ENCODE measurements around the gene UNC5C. TPM values are rescaled to one million over a fixed set of nuclear protein-coding genes. Genes with fewer than 3 reads are reported as not detected.

Gene UNC5C
- total RNA-seq, 1 experiment from 2014 or later = 1.0 TPM

GRCh38 chr4:95381843-95382580 lies 166.8 kb downstream of the UNC5C start:
- CTCF ChIA-PET = interaction anchor here (0.9 to 1.1 kb wide), 2 partner anchors 19 to 226 kb away, joined by 3 read pairs; no protein-coding TSS in a partner anchor
- peak; percentile 72 for ATAC-seq
- Mint-ChIP-seq H3K4me1 (peaks cover 6% of the 10 kb centered on the region), H3K4me3 (no peak overlapping the region), H3K27me3 (ENCODE audit: low read depth) (peaks cover 99% of the 10 kb centered on the region), H3K27ac (no peak overlapping the region), H3K9me3 (no peaks in the 10 kb centered on the region), H3K36me3 (no peaks in the 10 kb centered on the region)
- POLR2A ChIA-PET = no interaction called here
- TF ChIP-seq ZSCAN18 (CRISPR knock-in tag; IDR thresholded peaks at IDR 0.05) (no peak), TCF7 (CRISPR knock-in tag; IDR thresholded peaks at IDR 0.05; ENCODE audit: low read depth) (no peak), ATF6 (CRISPR knock-in tag; IDR thresholded peaks at IDR 0.05) (no peak), ZNF219 (CRISPR knock-in tag; IDR thresholded peaks at IDR 0.05; ENCODE audit: borderline replicate concordance) (no peak), ARID4B (CRISPR knock-in tag; IDR thresholded peaks at IDR 0.05; ENCODE audit: borderline replicate concordance) (no peak)
- no peak for DNase-seq (ENCODE audit: low spot score)

- POLR2A ChIA-PET = no interaction called here
- no peaks in the 10 kb centered on the region for H3K36me3 Mint-ChIP-seq
- CTCF ChIA-PET = no interaction called here
Measured at GRCh38 chr4:95379633-95380032, 169.1 kb downstream of the UNC5C start.

More at GRCh38 chr4:95379633-95380032, 169.1 kb downstream of the UNC5C start:
- ATAC-seq (no peak), DNase-seq (ENCODE audit: low spot score) (no peak)
- peaks cover 81% of the 10 kb centered on the region for H3K27me3 Mint-ChIP-seq (ENCODE audit: low read depth)
- no peaks in the 10 kb centered on the region for H3K9me3 Mint-ChIP-seq
- H3K27ac Mint-ChIP-seq = no peak overlapping the region
- no peaks in the 10 kb centered on the region for H3K4me1 Mint-ChIP-seq
- TF ChIP-seq ESRRA (CRISPR knock-in tag; IDR thresholded peaks at IDR 0.05; ENCODE audit: borderline replicate concordance) (no peak), ERG (CRISPR knock-in tag; IDR thresholded peaks at IDR 0.05) (no peak), RELA (CRISPR knock-in tag; IDR thresholded peaks at IDR 0.05; ENCODE audit: borderline replicate concordance) (no peak), ZNF219 (CRISPR knock-in tag; IDR thresholded peaks at IDR 0.05; ENCODE audit: borderline replicate concordance) (no peak), IRF2 (CRISPR knock-in tag; IDR thresholded peaks at IDR 0.05; ENCODE audit: borderline replicate concordance, low read depth) (no peak), ZNF423 (CRISPR knock-in tag; IDR thresholded peaks at IDR 0.05) (no peak), NFYB (CRISPR knock-in tag; conservative IDR thresholded peaks at IDR 0.05; ENCODE audit: low read depth) (no peak), USF2 (CRISPR knock-in tag; IDR thresholded peaks at IDR 0.05) (no peak), ZNF416 (CRISPR knock-in tag; IDR thresholded peaks at IDR 0.05) (no peak), SMAD4 (CRISPR knock-in tag; IDR thresholded peaks at IDR 0.05) (no peak), AR (CRISPR knock-in tag; IDR thresholded peaks at IDR 0.05) (no peak), PREB (CRISPR knock-in tag; IDR thresholded peaks at IDR 0.05; ENCODE audit: borderline replicate concordance) (no peak), NFE2L1 (CRISPR knock-in tag; IDR thresholded peaks at IDR 0.05) (no peak)
- H3K4me3 Mint-ChIP-seq = no peak overlapping the region
